Right cardiac atrium (tissue), 5 donors: ENCODE results near the gene ADAMTS2. TPM values are rescaled to one million over a fixed set of nuclear protein-coding genes. Genes with fewer than 3 reads are reported as not detected.

Source experiments
- ATAC-seq, 2 donors: fragments of 200-7000 bp; cut with Tn5 transposase; one replicate each; pipeline versions ENCODE4 v1.8.0 to v1.9.1; 2020; ENCODE audit warnings: moderate library complexity in 2 of 2, mild to moderate bottlenecking in 1 of 2
- DNase-seq, 3 donors: peaks; one replicate each; pipeline ENCODE4 v3.0.0-alpha.2; 2020
- H3K27ac ChIP-seq: one replicate; pipeline ENCODE4 v1.5.1; 2013; ENCODE audit warnings: mild to moderate bottlenecking, low read length, control low read depth, moderate library complexity
- H3K27me3 ChIP-seq: one replicate; pipeline ENCODE4 v1.6.1; 2013; ENCODE audit not compliant: control insufficient read depth, insufficient read depth
- H3K4me1 ChIP-seq: one replicate; pipeline ENCODE4 v1.6.1; 2013; ENCODE audit warnings: low read length; ENCODE audit not compliant: control insufficient read depth, insufficient read depth
- H3K4me3 ChIP-seq: one replicate; pipeline ENCODE4 v1.5.1; 2013; ENCODE audit warnings: low read length, control low read depth
- H3K9me3 ChIP-seq: one replicate; pipeline ENCODE4 v1.6.1; 2013; ENCODE audit warnings: low read length; ENCODE audit not compliant: control insufficient read depth
- WGBS: extraction: QIAGEN DNeasy Blood & Tissue Kit; methylation state at CpG from one replicate; pipeline ENCODE4 v1.1.7; 2013; 5-methylcytosine and 5-hydroxymethylcytosine counted together
- intact Hi-C, 4 donors: fragments of 100-400 bp; cut with DNase I; formaldehyde crosslinking; loops; one replicate each; pipeline versions ENCODE4 v1.11.0 to v1.14.0; 2022 to 2023
- polyA plus RNA-seq: library from polyadenylated mRNA; stranded (reverse); fragments of 200-250 nt; gene quantifications from one replicate; pipeline ENCODE4 v1.2.3, GENCODE V29; 2013
- total RNA-seq, 4 donors: library from RNA; stranded (reverse); fragmentation: NEBNext Ultra II Directional; extraction: Animal tissue kit (Norgen Biotek cat#: 25700); gene quantifications; one replicate each; pipeline ENCODE4 v1.2.1, GENCODE V29; 2021
- donor health status: healthy with polysubstance abuse.
- donor health status: DM: no; HTN: yes; CAD: no.
- donor health status: DM: no; HTN: no; CAD: no.
- donor health status: DM: no; HTN: yes; CAD: no; lungs with severe emphysema.
- donor health status: DM: yes; HTN: yes; CAD: no.

Gene ADAMTS2
- total and polyA plus RNA-seq, 5 donors: 7.0 to 23.2 (median 14.7) TPM

GRCh38 chr5:179191506-179192184 is 153.6 kb downstream of the ADAMTS2 start:
- ATAC-seq (no peak), DNase-seq (peak in 1 of 3 donors; percentile 42)
- 70% methylated on average over 14 of the region's 14 CpGs for WGBS

GRCh38 chr5:179190851-179191505 is 154.3 kb downstream of the ADAMTS2 start:
- Histone ChIP-seq H3K4me3 (no peak overlapping the region), H3K27me3 (no peaks in the 10 kb centered on the region), H3K9me3 (no peaks in the 10 kb centered on the region), H3K4me1 (no peaks in the 10 kb centered on the region), H3K27ac (no peak overlapping the region)
- ATAC-seq: peak; percentile 18 to 30
- intact Hi-C loops: no loop called here
- DNase-seq: peak in 1 of 3 donors; percentile 58
- WGBS: 55% methylated on average over 26 of the region's 26 CpGs

More at GRCh38 chr5:179191506-179192184, 153.6 kb downstream of the ADAMTS2 start:
- Histone ChIP-seq H3K9me3 (no peaks in the 10 kb centered on the region), H3K27me3 (no peaks in the 10 kb centered on the region), H3K4me1 (no peaks in the 10 kb centered on the region), H3K27ac (no peak overlapping the region), H3K4me3 (no peak overlapping the region)
- intact Hi-C loops: no loop called here

GRCh38 chr5:179188636-179189035 is 156.6 kb downstream of the ADAMTS2 start:
- H3K27ac ChIP-seq: no peak overlapping the region
- H3K9me3 ChIP-seq: no peaks in the 10 kb centered on the region
- no peaks in the 10 kb centered on the region for H3K4me1 ChIP-seq
- DNase-seq: peak; percentile 3 to 27 (median 25)
- 72% methylated on average over 9 of the region's 9 CpGs for WGBS
- ATAC-seq: no peak
- H3K4me3 ChIP-seq: no peak overlapping the region
- intact Hi-C loops: no loop called here
- H3K27me3 ChIP-seq: no peaks in the 10 kb centered on the region

GRCh38 chr5:179187681-179188575 is 157.3 kb downstream of the ADAMTS2 start:
- WGBS: 80% methylated on average over 13 of the region's 13 CpGs
- no peaks in the 10 kb centered on the region for H3K4me1 ChIP-seq

GRCh38 chr5:179187229-179187678 is 158.0 kb downstream of the ADAMTS2 start:
- Histone ChIP-seq H3K27ac (no peak overlapping the region), H3K4me3 (no peak overlapping the region), H3K9me3 (no peaks in the 10 kb centered on the region), H3K27me3 (no peaks in the 10 kb centered on the region), H3K4me1 (no peaks in the 10 kb centered on the region)
- peak in 2 of 3 donors; percentile 1 to 24 for DNase-seq
- intact Hi-C loops: no loop called here
- no peak for ATAC-seq
- WGBS: 86% methylated on average over 9 of the region's 9 CpGs

More at GRCh38 chr5:179187681-179188575, 157.3 kb downstream of the ADAMTS2 start:
- no peaks in the 10 kb centered on the region for H3K27me3 ChIP-seq
- no peaks in the 10 kb centered on the region for H3K9me3 ChIP-seq
- DNase-seq (peak; percentile 4 to 32 (median 26)), ATAC-seq (no peak)
- H3K4me3 ChIP-seq: no peak overlapping the region
- no peak overlapping the region for H3K27ac ChIP-seq
- intact Hi-C loops: no loop called here

- intact Hi-C loops: no loop called here
- Histone ChIP-seq H3K27ac (no peak overlapping the region), H3K9me3 (no peaks in the 10 kb centered on the region), H3K27me3 (no peaks in the 10 kb centered on the region), H3K4me1 (no peaks in the 10 kb centered on the region), H3K4me3 (no peak overlapping the region)
- 82% methylated on average over 12 of the region's 12 CpGs for WGBS
- DNase-seq: peak in 1 of 3 donors; percentile 13
- no peak for ATAC-seq
Observed at GRCh38 chr5:179186801-179187200, 158.5 kb downstream of the ADAMTS2 start.

- DNase-seq: peak in 1 of 3 donors; percentile 11
- H3K27me3 ChIP-seq: no peaks in the 10 kb centered on the region
- no peaks in the 10 kb centered on the region for H3K9me3 ChIP-seq
- no peak overlapping the region for H3K4me3 ChIP-seq
- no peaks in the 10 kb centered on the region for H3K4me1 ChIP-seq
- ATAC-seq: no peak
- intact Hi-C loops: no loop called here
- 84% methylated on average over 8 of the region's 8 CpGs for WGBS
- no peak overlapping the region for H3K27ac ChIP-seq
Observed at GRCh38 chr5:179185941-179186411, 159.3 kb downstream of the ADAMTS2 start.

GRCh38 chr5:179185256-179185940 is 159.9 kb downstream of the ADAMTS2 start:
- H3K27me3 ChIP-seq: no peaks in the 10 kb centered on the region
- no peaks in the 10 kb centered on the region for H3K4me1 ChIP-seq
- no peak overlapping the region for H3K27ac ChIP-seq
- H3K9me3 ChIP-seq: no peaks in the 10 kb centered on the region
- intact Hi-C loops: no loop called here
- DNase-seq (peak in 1 of 3 donors; percentile 44), ATAC-seq (no peak)
- H3K4me3 ChIP-seq: no peak overlapping the region
- WGBS: 75% methylated on average over 16 of the region's 16 CpGs

GRCh38 chr5:179184521-179185050 is 160.7 kb downstream of the ADAMTS2 start:
- DNase-seq: no peak
- no peak for ATAC-seq
- 84% methylated on average over 11 of the region's 11 CpGs for WGBS
- Histone ChIP-seq H3K9me3 (no peaks in the 10 kb centered on the region), H3K27me3 (no peaks in the 10 kb centered on the region), H3K4me1 (no peaks in the 10 kb centered on the region), H3K27ac (no peak overlapping the region), H3K4me3 (no peak overlapping the region)
- intact Hi-C loops: no loop called here

- DNase-seq (no peak), ATAC-seq (no peak)
- intact Hi-C loops: no loop called here
- no peaks in the 10 kb centered on the region for H3K27me3 ChIP-seq
- H3K4me3 ChIP-seq: no peak overlapping the region
- H3K9me3 ChIP-seq: no peaks in the 10 kb centered on the region
- no peaks in the 10 kb centered on the region for H3K4me1 ChIP-seq
- no peak overlapping the region for H3K27ac ChIP-seq
Observed at GRCh38 chr5:179183481-179183880, 161.8 kb downstream of the ADAMTS2 start.
